HEK293 (cell line): Measurements from ENCODE around the gene CENPA.

Experiments
- CTCF ChIP-seq: fragments of 450-650 bp; formaldehyde crosslinking; IDR thresholded peaks from 2 replicates; pipeline ENCODE4 v1.5.1; 2016; ENCODE audit warnings: missing biosample characterization, missing genetic modification characterization
- SALL2 ChIP-seq: fragments of 450-650 bp; formaldehyde crosslinking; IDR thresholded peaks from 2 replicates; pipeline ENCODE4 v1.5.0; 2017; ENCODE audit warnings: missing biosample characterization, mild to moderate bottlenecking, missing genetic modification characterization, borderline replicate concordance
- YY1 ChIP-seq: fragments of 450-650 bp; formaldehyde crosslinking; IDR thresholded peaks from 2 replicates; pipeline ENCODE4 v1.5.1; 2018; ENCODE audit warnings: missing biosample characterization, missing genetic modification characterization
- ZNF112 ChIP-seq: fragments of 450-650 bp; formaldehyde crosslinking; IDR thresholded peaks from 2 replicates; pipeline ENCODE4 v1.5.0; 2017; ENCODE audit warnings: missing biosample characterization, missing genetic modification characterization
- ZNF18 ChIP-seq: fragments of 450-650 bp; formaldehyde crosslinking; IDR thresholded peaks from 2 replicates; pipeline ENCODE4 v1.5.1; 2016; ENCODE audit warnings: missing biosample characterization, missing genetic modification characterization
- ZNF248 ChIP-seq: fragments of 450-650 bp; formaldehyde crosslinking; IDR thresholded peaks from 2 replicates; pipeline ENCODE4 v1.5.1; 2017; ENCODE audit warnings: missing biosample characterization, missing genetic modification characterization
- ZNF324 ChIP-seq: fragments of 450-650 bp; formaldehyde crosslinking; IDR thresholded peaks from 2 replicates; pipeline ENCODE4 v1.5.1; 2016; ENCODE audit warnings: missing biosample characterization, missing genetic modification characterization
- ZNF350 ChIP-seq: fragments of 450-650 bp; formaldehyde crosslinking; IDR thresholded peaks from 2 replicates; pipeline ENCODE4 v1.5.0; 2017; ENCODE audit warnings: missing biosample characterization, mild to moderate bottlenecking, missing genetic modification characterization
- ZNF398 ChIP-seq: fragments of 450-650 bp; formaldehyde crosslinking; IDR thresholded peaks from 2 replicates; pipeline ENCODE4 v1.5.1; 2017; ENCODE audit warnings: missing biosample characterization, missing genetic modification characterization
- ZNF449 ChIP-seq: fragments of 450-650 bp; formaldehyde crosslinking; IDR thresholded peaks from 2 replicates; pipeline ENCODE4 v1.5.1; 2017; ENCODE audit warnings: missing biosample characterization, mild to moderate bottlenecking, missing genetic modification characterization, moderate library complexity
- ZNF701 ChIP-seq: fragments of 450-650 bp; formaldehyde crosslinking; IDR thresholded peaks from 2 replicates; pipeline ENCODE4 v1.5.1; 2016; ENCODE audit warnings: missing biosample characterization, missing genetic modification characterization
- ZNF830 ChIP-seq: fragments of 450-650 bp; IDR thresholded peaks from 2 replicates; pipeline ENCODE4 v1.5.0; 2018; ENCODE audit warnings: missing biosample characterization, missing genetic modification characterization, low read depth, mild to moderate bottlenecking, moderate library complexity
- ZNF843 ChIP-seq: fragments of 450-650 bp; formaldehyde crosslinking; IDR thresholded peaks from 2 replicates; pipeline ENCODE4 v1.5.1; 2016; ENCODE audit warnings: missing biosample characterization, missing genetic modification characterization

GRCh38 chr2:26768759-26769088, 17.1 kb upstream of the CENPA start:
- TF ChIP-seq ZNF112 (tag by site-specific recombination): no peak
- TF ChIP-seq CTCF (tag by site-specific recombination): no peak
- no peak for TF ChIP-seq ZNF843 (tag by site-specific recombination)
- no peak for TF ChIP-seq ZNF248 (tag by site-specific recombination)
- TF ChIP-seq ZNF18 (tag by site-specific recombination): no peak
- TF ChIP-seq ZNF701: no peak
- no peak for TF ChIP-seq ZNF449 (tag by site-specific recombination)
- TF ChIP-seq YY1: no peak
- TF ChIP-seq ZNF350: no peak
- TF ChIP-seq ZNF324 (tag by site-specific recombination): no peak
- no peak for TF ChIP-seq ZNF398 (tag by site-specific recombination)
- no peak for TF ChIP-seq ZNF830 (tag by site-specific recombination)
- no peak for TF ChIP-seq SALL2 (tag by site-specific recombination)
